H1 (cell line): ENCODE data around the gene TMEM170A. TPM values are rescaled to one million over a fixed set of nuclear protein-coding genes. Genes with fewer than 3 reads are reported as not detected.

Experiments used
- CTCF ChIA-PET: fragments of 300-600 bp; sonication (Branson Sonifier 250); formaldehyde crosslinking; loops from one replicate; lab custom pipeline; 2021; ENCODE audit not compliant: partially characterized antibody; lab: Charles Lee
- POLR2A ChIA-PET: fragments of 300-600 bp; sonication (Branson Sonifier 250); formaldehyde crosslinking; loops from one replicate; lab custom pipeline; 2021; ENCODE audit warnings: inconsistent platforms; ENCODE audit not compliant: partially characterized antibody; lab: Charles Lee
- DNase-seq, 2 experiments: peaks; one replicate each; pipeline versions ENCODE4 v3.0.0 to v3.0.0-alpha.2; 2010 to 2022; ENCODE audit warnings: low spot score in 2 of 2, low read depth in 1 of 2, mixed read lengths in 1 of 2
- FAIRE-seq: peaks from 2 replicates; lab custom pipeline; 2011; peaks lifted over from hg19 to GRCh38; lab: Jason Lieb, UNC
- H2AFZ ChIP-seq: 2 replicates; pipeline ENCODE4 v1.8.1; 2012; ENCODE audit warnings: low read length, inconsistent platforms
- H2AK5ac ChIP-seq: 2 replicates; pipeline ENCODE4 v1.6.1; 2013; ENCODE audit warnings: low read depth, low read length
- H2BK120ac ChIP-seq: replicated peaks from 2 replicates; pipeline ENCODE3; 2013; ENCODE audit warnings: low read depth, low read length, inconsistent platforms
- H2BK12ac ChIP-seq: 2 replicates; pipeline ENCODE4 v1.6.1; 2013; ENCODE audit warnings: low read depth, low read length
- H2BK15ac ChIP-seq: 2 replicates; pipeline ENCODE4 v1.6.1; 2013; ENCODE audit warnings: low read length
- H2BK20ac ChIP-seq: 2 replicates; pipeline ENCODE4 v1.6.1; 2013; ENCODE audit warnings: low read length
- H2BK5ac ChIP-seq: 2 replicates; pipeline ENCODE4 v1.6.1; 2013; ENCODE audit warnings: low read depth, low read length
- H3K14ac ChIP-seq: 2 replicates; pipeline ENCODE4 v1.6.1; 2013; ENCODE audit warnings: inconsistent platforms; ENCODE audit not compliant: insufficient read length
- H3K18ac ChIP-seq: 2 replicates; pipeline ENCODE4 v1.6.1; 2013; ENCODE audit warnings: low read length; ENCODE audit errors: extremely low read depth
- H3K23ac ChIP-seq: 2 replicates; pipeline ENCODE4 v1.6.1; 2013; ENCODE audit warnings: inconsistent platforms; ENCODE audit not compliant: insufficient read length
- H3K23me2 ChIP-seq: 2 replicates; pipeline ENCODE4 v1.6.1; 2013; ENCODE audit warnings: low read depth, low read length
- H3K27ac ChIP-seq: 2 replicates; pipeline ENCODE4 v1.6.1; 2011; ENCODE audit warnings: low read depth, low read length, inconsistent platforms
- H3K27me3 ChIP-seq, 4 experiments: replicated peaks in 1 of 4; 1 replicate in 1 of 4; 2 replicates in 3 of 4; pipeline versions ENCODE4 v1.6.1 to v1.8.1; 2011 to 2013; ENCODE audit warnings: low read length in 3 of 4, mild to moderate bottlenecking in 3 of 4, inconsistent platforms in 2 of 4, mixed read lengths in 2 of 4, moderate library complexity in 1 of 4; ENCODE audit not compliant: control insufficient read depth in 3 of 4, insufficient read depth in 3 of 4; ENCODE audit errors: extremely low read depth in 1 of 4
- H3K36me3 ChIP-seq, 4 experiments: 2 replicates each; pipeline versions ENCODE4 v1.6.1 to v1.8.1; 2011 to 2013; ENCODE audit warnings: mild to moderate bottlenecking in 4 of 4, low read length in 3 of 4, moderate library complexity in 2 of 4, control low read depth in 1 of 4, inconsistent platforms in 1 of 4; ENCODE audit not compliant: insufficient read depth in 4 of 4, control insufficient read depth in 2 of 4
- H3K4ac ChIP-seq: replicated peaks from 2 replicates; pipeline ENCODE3; 2013; ENCODE audit warnings: low read length, low read depth, mixed read lengths, inconsistent platforms; ENCODE audit not compliant: insufficient read length
- H3K4me1 ChIP-seq, 4 experiments: replicated peaks in 1 of 4; 1 replicate in 1 of 4; 2 replicates in 3 of 4; pipeline versions ENCODE4 v1.6.1 to v1.8.1; 2011 to 2013; ENCODE audit warnings: low read length in 3 of 4, inconsistent platforms in 2 of 4, mixed read lengths in 1 of 4; ENCODE audit not compliant: insufficient read depth in 4 of 4, control insufficient read depth in 3 of 4
- H3K4me2 ChIP-seq, 2 experiments: 2 replicates each; pipeline versions ENCODE4 v1.6.1 to v1.8.1; 2011 to 2013; ENCODE audit warnings: low read depth in 2 of 2, low read length in 2 of 2, control low read depth in 1 of 2, inconsistent platforms in 1 of 2, mild to moderate bottlenecking in 1 of 2; ENCODE audit not compliant: insufficient read depth in 1 of 2
- H3K4me3 ChIP-seq, 4 experiments: fragments of 200-600, 300-600 bp in 1 of 4; sonication (generic), shearing (Covaris generic), sonication (Bioruptor Twin) in 1 of 4; 2 replicates each; pipeline versions ENCODE4 v1.5.1 to v1.8.1; 2011 to 2016; ENCODE audit warnings: low read length in 4 of 4, low read depth in 3 of 4, control low read depth in 2 of 4, inconsistent platforms in 2 of 4, mild to moderate bottlenecking in 2 of 4, mixed read lengths in 1 of 4, moderate library complexity in 1 of 4; ENCODE audit not compliant: insufficient read depth in 2 of 4; ENCODE audit errors: extremely low read depth in 1 of 4
- H3K56ac ChIP-seq: replicated peaks from 2 replicates; pipeline ENCODE3; 2013; ENCODE audit warnings: low read depth, mild to moderate bottlenecking, mixed read lengths, low read length, inconsistent platforms; ENCODE audit not compliant: insufficient read length
- H3K79me1 ChIP-seq: 2 replicates; pipeline ENCODE4 v1.6.1; 2013; ENCODE audit warnings: low read depth, low read length, control low read depth
- H3K79me2 ChIP-seq, 2 experiments: 2 replicates each; pipeline versions ENCODE4 v1.6.1 to v1.8.1; 2012 to 2013; ENCODE audit warnings: low read length in 2 of 2, mild to moderate bottlenecking in 2 of 2, inconsistent platforms in 1 of 2; ENCODE audit not compliant: insufficient read depth in 2 of 2, control insufficient read depth in 1 of 2
- H3K9ac ChIP-seq, 4 experiments: replicated peaks in 1 of 4; 1 replicate in 1 of 4; 2 replicates in 3 of 4; pipeline versions ENCODE4 v1.6.1 to v1.8.1; 2011 to 2013; ENCODE audit warnings: low read depth in 3 of 4, low read length in 3 of 4, control low read depth in 2 of 4, mild to moderate bottlenecking in 2 of 4, moderate library complexity in 2 of 4, inconsistent platforms in 1 of 4; ENCODE audit errors: extremely low read depth in 1 of 4
- H3K9me3 ChIP-seq, 2 experiments: 2 replicates each; pipeline versions ENCODE4 v1.6.1 to v1.8.1; 2012 to 2013; ENCODE audit warnings: mild to moderate bottlenecking in 2 of 2, moderate library complexity in 2 of 2, control low read depth in 1 of 2, inconsistent platforms in 1 of 2, low read depth in 1 of 2, low read length in 1 of 2, mixed read lengths in 1 of 2; ENCODE audit not compliant: insufficient read depth in 2 of 2
- H4K20me1 ChIP-seq, 2 experiments: replicated peaks in 1 of 2; 2 replicates each; pipeline versions ENCODE3 to v1.8.1; 2011 to 2013; ENCODE audit warnings: inconsistent platforms in 2 of 2, low read length in 2 of 2, mild to moderate bottlenecking in 1 of 2; ENCODE audit not compliant: insufficient read depth in 2 of 2, control insufficient read depth in 1 of 2
- H4K5ac ChIP-seq: 2 replicates; pipeline ENCODE4 v1.6.1; 2013; ENCODE audit warnings: low read length, low read depth, mixed read lengths, inconsistent platforms; ENCODE audit not compliant: insufficient read length
- H4K8ac ChIP-seq: 2 replicates; pipeline ENCODE4 v1.8.0; 2013; ENCODE audit warnings: mild to moderate bottlenecking, moderate library complexity, low read length, inconsistent platforms; ENCODE audit not compliant: insufficient read depth; ENCODE audit errors: extremely low read depth
- H4K91ac ChIP-seq: replicated peaks from 2 replicates; pipeline ENCODE3; 2013; ENCODE audit warnings: low read length, mixed read lengths, inconsistent platforms; ENCODE audit not compliant: insufficient read length
- BACH1 ChIP-seq: IDR thresholded peaks from 2 replicates; pipeline ENCODE4 v1.6.1; 2012; ENCODE audit warnings: low read length, improper control_type of control experiment
- BCL11A ChIP-seq, 2 experiments: IDR thresholded peaks; one replicate each; pipeline ENCODE4 v1.6.1; 2011; ENCODE audit warnings: low read depth in 2 of 2, low read length in 2 of 2, mild to moderate bottlenecking in 2 of 2
- CHD2 ChIP-seq: IDR thresholded peaks from 2 replicates; pipeline ENCODE4 v1.6.1; 2012; ENCODE audit warnings: low read length, improper control_type of control experiment
- GTF2F1 ChIP-seq: IDR thresholded peaks from 2 replicates; pipeline ENCODE4 v1.6.1; 2012; ENCODE audit warnings: low read depth, low read length, improper control_type of control experiment, borderline replicate concordance
- JUN ChIP-seq: IDR thresholded peaks from 2 replicates; pipeline ENCODE4 v1.6.1; 2011; ENCODE audit warnings: low read depth, mild to moderate bottlenecking, improper control_type of control experiment, low read length
- KDM1A ChIP-seq: fragments of 200-600, 300-600 bp; sonication (generic); IDR thresholded peaks from 2 replicates; pipeline ENCODE4 v1.7.1; 2016; ENCODE audit warnings: mild to moderate bottlenecking, low read length, borderline replicate concordance
- POU5F1 ChIP-seq: IDR thresholded peaks from 2 replicates; pipeline ENCODE4 v1.6.1; 2011; ENCODE audit warnings: low read depth, mild to moderate bottlenecking, low read length, moderate library complexity
- RNF2 ChIP-seq: fragments of 200-900, 300-1000 bp; sonication (generic); IDR thresholded peaks from 2 replicates; pipeline ENCODE4 v1.7.1; 2016; ENCODE audit warnings: borderline replicate concordance, low read depth, mild to moderate bottlenecking, antibody characterized with exemption, low read length; ENCODE audit not compliant: poor library complexity, severe bottlenecking; ENCODE audit errors: missing control alignments
- SP1 ChIP-seq: IDR thresholded peaks from 2 replicates; pipeline ENCODE4 v1.6.1; 2011; ENCODE audit warnings: low read depth, low read length
- TAF1 ChIP-seq: IDR thresholded peaks from 2 replicates; pipeline ENCODE4 v1.6.1; 2011; ENCODE audit warnings: mild to moderate bottlenecking, low read depth, low read length
- TAF7 ChIP-seq: optimal IDR thresholded peaks from 2 replicates; pipeline ENCODE3; 2011; ENCODE audit warnings: low read depth, mild to moderate bottlenecking, inconsistent platforms, low read length, moderate library complexity, borderline replicate concordance
- WGBS, 2 experiments: shearing (Covaris generic) in 1 of 2; methylation state at CpG; one replicate each; pipeline versions ENCODE4 v1.1.6 to v1.1.7; 2013 to 2015; ENCODE audit warnings: low lambda C conversion rate in 2 of 2, mixed read lengths in 2 of 2, inconsistent platforms in 1 of 2, low coverage in 1 of 2, missing lambda C conversion rate in 1 of 2; ENCODE audit not compliant: insufficient replicate concordance in 2 of 2, insufficient coverage in 1 of 2, insufficient read length in 1 of 2; ENCODE audit errors: extremely low coverage in 1 of 2, missing lambda C conversion rate in 1 of 2; 5-methylcytosine and 5-hydroxymethylcytosine counted together
- polyA plus RNA-seq, 7 experiments: library from polyadenylated mRNA; depleted of rRNA in 3 of 7; stranded (reverse) in 5 of 7; unstranded in 2 of 7; fragments of >200 nt in 5 of 7; fragments of 200-250 nt in 2 of 7; gene quantifications; 1 replicate in 5 of 7; 2 replicates in 1 of 7; 4 replicates in 1 of 7; pipeline versions ENCODE4 v1.2.1 to v1.2.3, GENCODE V29; 2011 to 2013; ENCODE audit warnings: missing spikeins in 2 of 7, mixed read lengths in 2 of 7
- total RNA-seq: library from RNA; stranded (reverse); fragmentation: NEBNext Ultra II Directional; extraction: Animal tissue kit (Norgen Biotek cat#: 25700); gene quantifications from 2 replicates; pipeline ENCODE4 v1.2.1, GENCODE V29; 2021
- TF ChIP-seq, protein P1 (sequence below): IDR thresholded peaks from 2 replicates; pipeline ENCODE4 v1.6.1; 2011; ENCODE audit warnings: low read depth, mild to moderate bottlenecking, low read length; ENCODE audit not compliant: insufficient read depth
- TF ChIP-seq, protein P2 (sequence below): IDR thresholded peaks from 2 replicates; pipeline ENCODE4 v1.6.1; 2012; ENCODE audit warnings: inconsistent platforms

TMEM170A gene
- total and polyA plus RNA-seq, 2 of the 8 experiments (the other 6 are each of a cell fraction or from before 2014, with no cell fraction given), result 22.9 to 56.6 TPM

DNA sequence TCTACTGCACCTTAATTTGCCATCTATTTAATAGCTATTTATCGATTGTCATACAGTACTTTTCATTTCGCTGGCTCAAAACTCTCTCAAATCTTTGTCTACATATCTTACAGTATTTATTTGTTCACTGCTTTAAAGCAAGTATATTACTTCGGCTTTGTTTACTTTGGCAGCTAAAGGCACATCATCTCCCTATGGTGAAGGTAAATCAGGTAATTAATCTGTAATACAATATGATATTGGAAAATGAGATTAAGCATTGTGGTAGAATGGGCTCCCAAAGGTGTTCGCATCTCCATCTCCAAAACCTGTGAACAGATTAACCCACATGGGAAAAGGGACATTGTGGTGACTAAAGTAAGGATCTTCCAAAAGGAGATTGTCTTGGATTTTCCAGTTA is 6.5 kb downstream of the TMEM170A start:
- H3K27me3 ChIP-seq, result no peaks in the 10 kb centered on the region
- H3K9ac ChIP-seq, result no peak overlapping the region
- no peak for DNase-seq
- H3K36me3 ChIP-seq, result no peaks in the 10 kb centered on the region
- H3K56ac ChIP-seq, result no peak overlapping the region
- H2AFZ ChIP-seq, result no peak overlapping the region
- H3K79me2 ChIP-seq, result peaks cover 12 to 96% of the 10 kb centered on the region in 2 experiments
- CTCF ChIA-PET, result interaction anchor here (0.5 to 2.4 kb wide), 5 partner anchors 9 to 58 kb away, joined by 3 to 5 read pairs (median 3); no protein-coding TSS in a partner anchor
- no peak overlapping the region for H2BK5ac ChIP-seq
- H2AK5ac ChIP-seq, result no peak overlapping the region
- peaks cover 3 to 6% (median 4%) of the 10 kb centered on the region in 4 experiments; a peak in 6 of 7 replicates for H3K4me1 ChIP-seq
- H2BK12ac ChIP-seq, result no peak overlapping the region
- H2BK20ac ChIP-seq, result no peak overlapping the region
- no peak overlapping the region for H3K27ac ChIP-seq
- H3K23ac ChIP-seq, result no peak overlapping the region
- H3K4me3 ChIP-seq, result no peak overlapping the region
- FAIRE-seq, result no peak
- H3K18ac ChIP-seq, result no peak overlapping the region
- H4K5ac ChIP-seq, result no peak overlapping the region
- WGBS, 2 experiments, result 91% methylated on average over 4 of the region's 4 CpGs; no CpG with 5 or more reads in 1 of the 2 experiments
- POLR2A ChIA-PET, result interaction anchor here (0.5 to 3.7 kb wide), 5 partner anchors 13 to 304 kb away, joined by 3 to 21 read pairs (median 5); partner anchors contain the start of gene CFDP1
- no peak overlapping the region for H4K91ac ChIP-seq
- no peak overlapping the region for H3K14ac ChIP-seq
- H3K4ac ChIP-seq, result no peak overlapping the region
- H4K20me1 ChIP-seq, result peaks cover 10 to 29% of the 10 kb centered on the region in 2 experiments
- no peaks in the 10 kb centered on the region for H3K9me3 ChIP-seq
- H3K79me1 ChIP-seq, result peaks cover 11% of the 10 kb centered on the region
- H2BK15ac ChIP-seq, result no peak overlapping the region
- no peaks in the 10 kb centered on the region for H3K23me2 ChIP-seq
- H2BK120ac ChIP-seq, result no peak overlapping the region
- no peak overlapping the region for H4K8ac ChIP-seq
- no peak overlapping the region for H3K4me2 ChIP-seq
- TF ChIP-seq TAF7 (no peak), BACH1 (no peak), KDM1A (no peak), TAF1 (no peak), GTF2F1 (no peak), SP1 (no peak), RNF2 (no peak), CHD2 (no peak), JUN (no peak), BCL11A (IDR thresholded peaks at IDR 0.05; ENCODE audit: low read depth in 2 of 2, low read length in 2 of 2) (no peak), POU5F1 (no peak)
- TF ChIP-seq, protein P1, sequence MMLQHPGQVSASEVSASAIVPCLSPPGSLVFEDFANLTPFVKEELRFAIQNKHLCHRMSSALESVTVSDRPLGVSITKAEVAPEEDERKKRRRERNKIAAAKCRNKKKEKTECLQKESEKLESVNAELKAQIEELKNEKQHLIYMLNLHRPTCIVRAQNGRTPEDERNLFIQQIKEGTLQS, result no peak
- TF ChIP-seq, protein P2, sequence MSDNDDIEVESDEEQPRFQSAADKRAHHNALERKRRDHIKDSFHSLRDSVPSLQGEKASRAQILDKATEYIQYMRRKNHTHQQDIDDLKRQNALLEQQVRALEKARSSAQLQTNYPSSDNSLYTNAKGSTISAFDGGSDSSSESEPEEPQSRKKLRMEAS, result no peak
